Colon (tissue), 2 donors: ENCODE measurements around the gene CAST.
"Not testable (repeated sequence)": the region's sequence is repeated elsewhere in the genome, so short reads cannot be mapped to it uniquely, and the experiment has no call there.

Source experiments
- FAIRE-seq: peaks from 2 replicates; lab custom pipeline; 2012; peaks lifted over from hg19 to GRCh38; lab: Jason Lieb, UNC
- donor health status: control.
- donor health status: control.

CAST gene

DNA sequence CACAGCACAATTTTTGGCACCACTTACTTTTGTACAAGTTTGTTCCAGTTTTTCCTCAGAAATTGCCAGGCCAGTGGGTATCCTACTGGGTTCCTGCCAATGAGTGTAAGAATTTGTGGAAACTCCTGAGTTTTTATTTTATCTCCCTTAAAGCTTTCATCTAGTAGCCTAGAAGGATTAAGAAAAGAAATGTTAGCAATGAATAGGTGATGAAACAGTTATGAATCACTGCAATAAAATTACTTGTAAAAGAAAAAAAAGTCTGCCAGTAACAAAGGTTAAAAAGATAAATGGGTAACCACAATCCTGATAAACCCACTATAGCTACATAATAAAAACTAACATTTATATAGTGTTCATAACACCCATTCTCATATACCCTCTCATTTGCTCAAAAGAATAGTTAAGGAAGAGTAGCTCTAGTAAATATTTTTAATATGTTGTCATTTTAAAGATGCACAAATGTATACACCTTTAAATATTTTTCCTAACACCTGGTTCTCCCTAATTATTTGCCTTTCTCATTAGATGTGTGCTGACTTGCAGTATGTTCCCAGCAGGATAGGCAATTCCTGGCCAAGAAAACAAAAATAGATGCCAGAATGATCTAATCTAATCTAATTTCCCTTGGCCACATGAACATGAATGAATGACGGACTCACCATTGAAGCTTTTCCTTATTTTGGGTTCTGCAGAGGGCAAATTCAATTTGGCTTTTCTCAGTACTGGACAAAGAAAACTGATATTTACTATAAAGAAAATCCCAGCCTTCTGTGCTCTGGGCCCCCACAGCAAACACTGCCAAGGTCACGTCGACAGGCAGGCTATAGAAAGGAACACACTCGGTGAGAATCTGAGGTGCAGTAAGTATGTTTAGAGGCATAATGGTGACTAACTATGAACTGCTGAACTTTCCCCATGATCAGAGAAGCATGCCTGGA, 119.1 kb downstream of the CAST start:
- no peak for FAIRE-seq

DNA sequence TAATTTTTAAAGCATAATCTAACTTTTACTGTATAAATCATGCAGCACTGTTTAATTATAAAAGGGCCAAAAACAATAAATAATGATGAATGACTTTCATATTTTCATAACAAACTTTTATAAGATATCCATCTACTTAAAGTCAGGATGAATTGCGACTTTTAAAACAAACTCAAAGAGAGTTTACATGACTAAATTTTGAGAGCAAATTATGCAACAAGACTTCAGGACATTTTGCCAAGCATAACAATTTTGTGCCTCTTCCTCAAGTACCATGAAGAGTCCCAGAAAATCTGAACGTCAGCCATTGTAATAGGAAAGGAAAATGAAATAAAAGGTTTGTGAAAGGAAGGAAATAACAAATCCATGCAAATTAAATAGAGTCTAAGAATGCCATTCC, 121.2 kb downstream of the CAST start:
- FAIRE-seq = no peak

- FAIRE-seq = no peak
Measured at GRCh38 chr5:96785326-96786109, 123.3 kb downstream of the CAST start.

GRCh38 chr5:96788112-96788749, 126.1 kb downstream of the CAST start:
- no peak for FAIRE-seq

- FAIRE-seq = no peak
Measured at GRCh38 chr5:96789794-96790330, 127.7 kb downstream of the CAST start.

DNA sequence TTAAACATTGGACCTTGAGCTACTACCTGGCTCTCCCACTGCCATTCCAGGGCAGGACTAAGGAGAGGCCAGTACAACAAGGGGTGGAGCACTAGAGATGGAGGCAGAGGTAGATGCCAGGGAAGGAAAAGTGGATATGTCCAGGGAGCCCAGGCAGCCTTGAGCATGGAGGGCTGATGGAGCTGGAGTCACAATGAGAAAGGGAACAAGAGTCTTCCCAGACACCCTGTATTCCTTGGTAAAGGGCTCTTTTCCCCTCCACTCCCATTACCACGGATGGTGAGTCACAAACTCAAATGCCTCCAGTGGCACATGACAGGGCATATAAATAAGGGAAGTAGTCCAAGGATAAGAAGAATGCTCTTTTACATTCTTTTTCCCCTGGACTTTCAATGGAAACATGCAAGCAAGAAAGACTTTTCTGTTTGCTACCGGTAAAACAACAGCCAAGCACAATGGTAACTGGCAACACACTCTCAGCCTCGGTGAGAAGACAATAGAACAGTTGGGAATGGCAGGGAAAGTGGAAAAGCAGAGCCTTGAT, 128.9 kb downstream of the CAST start:
- no peak for FAIRE-seq

- FAIRE-seq = no peak
Measured at GRCh38 chr5:96794757-96795156, 132.6 kb downstream of the CAST start.

DNA sequence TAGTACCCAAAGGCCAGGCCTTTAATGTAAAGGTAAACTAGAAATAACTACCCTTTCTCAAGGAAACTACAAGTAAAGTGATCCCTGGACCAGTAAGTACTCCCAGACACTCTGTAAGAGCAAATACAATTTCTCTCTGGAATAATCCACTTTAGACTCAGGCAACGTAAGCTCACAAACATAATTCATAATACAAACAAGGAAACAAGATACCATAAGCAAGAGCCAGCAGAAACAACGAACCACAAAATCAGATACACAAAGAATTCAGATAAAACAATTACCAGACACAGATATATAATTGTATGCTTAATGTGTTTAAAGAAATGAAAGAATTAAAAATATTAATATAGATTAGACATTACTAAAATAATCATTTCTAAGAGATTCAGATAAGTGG, 133.4 kb downstream of the CAST start:
- FAIRE-seq = no peak

- no peak for FAIRE-seq
Measured at GRCh38 chr5:96796434-96796833, 134.3 kb downstream of the CAST start.

DNA sequence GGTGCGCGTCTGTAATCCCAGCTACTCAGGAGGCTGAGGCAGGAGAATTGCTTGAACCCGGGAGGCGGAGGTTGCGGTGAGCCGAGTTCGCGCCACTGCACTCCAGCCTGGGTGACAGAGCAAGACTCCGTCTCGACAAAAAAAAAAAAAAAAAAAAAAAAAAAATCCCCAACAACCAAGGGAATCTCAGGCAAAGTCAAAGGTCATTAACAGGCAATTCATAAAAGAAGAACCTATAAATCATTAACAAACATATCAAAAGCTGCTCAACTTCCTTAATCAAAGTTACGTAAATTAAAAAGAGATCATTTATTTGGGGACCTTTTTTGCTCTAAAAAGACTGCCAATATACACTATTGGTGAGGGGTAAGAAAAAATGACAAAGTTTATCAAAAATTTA, 139.5 kb downstream of the CAST start:
- not testable (repeated sequence) for FAIRE-seq

GRCh38 chr5:96807075-96807654, 145.0 kb downstream of the CAST start:
- no peak for FAIRE-seq

DNA sequence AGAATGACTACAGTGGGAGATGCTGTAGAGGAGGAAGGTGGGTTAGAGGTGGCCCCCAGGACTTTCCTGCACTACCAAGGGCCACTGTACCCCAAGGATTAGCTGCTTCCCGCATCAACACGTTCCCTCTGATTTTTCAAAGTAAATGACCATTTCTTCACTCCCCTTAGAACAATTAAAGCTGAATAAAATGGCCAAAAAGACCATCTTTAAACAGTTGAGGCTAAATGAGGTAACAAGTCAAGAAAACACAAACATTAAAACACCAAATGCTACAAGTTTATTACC, 146.3 kb downstream of the CAST start:
- no peak for FAIRE-seq

DNA sequence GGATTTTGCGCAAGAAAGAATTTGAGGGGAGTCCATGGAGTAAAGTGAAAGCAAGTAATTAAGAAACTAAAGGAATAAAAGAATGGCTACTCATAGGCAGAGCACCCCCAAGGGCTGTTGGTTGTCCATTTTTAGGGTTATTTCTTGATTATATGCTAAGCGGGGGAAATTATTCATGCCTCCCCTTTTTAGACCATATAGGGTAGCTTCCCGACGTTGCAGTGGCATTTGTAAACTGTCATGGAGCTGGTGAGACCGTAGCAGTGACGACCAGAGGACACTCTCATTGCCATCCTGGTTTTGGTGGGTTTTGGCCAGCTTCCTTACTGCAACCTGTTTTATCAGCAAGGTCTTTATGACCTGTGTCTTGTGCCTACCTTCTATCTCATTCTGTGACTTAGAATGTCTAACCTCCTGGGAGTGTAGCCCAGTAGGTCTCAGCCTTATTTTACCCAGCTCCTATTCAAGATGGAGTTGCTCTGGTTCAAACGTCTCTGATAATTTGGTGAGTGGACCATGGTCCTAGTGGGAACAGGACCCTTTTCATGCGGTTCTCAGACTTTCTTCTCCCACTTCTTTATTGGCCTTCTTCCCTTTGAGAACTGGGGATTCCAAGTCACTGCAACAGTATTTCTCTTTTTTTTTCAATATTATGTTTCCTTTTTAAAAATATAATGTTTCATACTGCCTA, 146.8 kb downstream of the CAST start:
- FAIRE-seq = no peak

DNA sequence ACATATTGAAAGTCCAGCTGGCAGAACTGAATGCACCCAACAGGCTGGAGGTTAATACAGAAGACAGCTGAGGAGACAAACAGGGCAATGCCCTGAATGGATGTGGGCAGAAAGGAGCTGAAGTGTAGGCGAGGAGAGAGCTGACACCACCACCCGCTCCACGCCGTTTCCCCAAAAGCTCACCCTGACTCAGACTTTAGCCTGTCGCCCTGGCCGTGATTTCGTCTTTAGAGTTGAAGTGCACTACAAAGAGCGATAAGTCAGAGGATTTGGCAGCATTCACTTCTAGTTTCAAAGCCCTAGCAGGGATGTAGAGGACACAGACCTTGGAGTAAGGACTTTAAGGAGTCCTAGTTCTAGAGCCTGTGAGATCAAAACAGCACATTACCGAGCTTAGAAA, 147.7 kb downstream of the CAST start:
- FAIRE-seq = no peak

DNA sequence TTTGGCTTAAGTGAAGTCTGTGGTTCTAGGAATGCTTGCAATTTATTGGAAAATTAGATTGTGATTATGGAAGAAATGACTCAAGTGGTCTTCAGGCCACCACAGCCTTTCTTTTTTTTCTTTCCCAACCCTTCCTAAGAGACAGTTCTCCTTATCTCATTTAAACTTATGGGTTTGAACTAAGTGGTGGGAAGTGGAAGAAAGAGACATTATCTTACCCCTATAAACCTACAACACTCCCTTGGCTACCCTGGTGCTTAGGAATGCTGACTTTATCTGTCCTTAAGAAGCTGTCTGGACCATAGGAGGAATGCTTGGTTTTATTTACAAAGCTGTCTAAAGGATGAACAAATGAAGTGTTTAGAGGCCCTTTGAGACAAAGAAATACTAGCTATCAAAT, 150.7 kb downstream of the CAST start:
- FAIRE-seq = no peak

- FAIRE-seq = no peak
Measured at GRCh38 chr5:96814041-96814440, 151.9 kb downstream of the CAST start.

DNA sequence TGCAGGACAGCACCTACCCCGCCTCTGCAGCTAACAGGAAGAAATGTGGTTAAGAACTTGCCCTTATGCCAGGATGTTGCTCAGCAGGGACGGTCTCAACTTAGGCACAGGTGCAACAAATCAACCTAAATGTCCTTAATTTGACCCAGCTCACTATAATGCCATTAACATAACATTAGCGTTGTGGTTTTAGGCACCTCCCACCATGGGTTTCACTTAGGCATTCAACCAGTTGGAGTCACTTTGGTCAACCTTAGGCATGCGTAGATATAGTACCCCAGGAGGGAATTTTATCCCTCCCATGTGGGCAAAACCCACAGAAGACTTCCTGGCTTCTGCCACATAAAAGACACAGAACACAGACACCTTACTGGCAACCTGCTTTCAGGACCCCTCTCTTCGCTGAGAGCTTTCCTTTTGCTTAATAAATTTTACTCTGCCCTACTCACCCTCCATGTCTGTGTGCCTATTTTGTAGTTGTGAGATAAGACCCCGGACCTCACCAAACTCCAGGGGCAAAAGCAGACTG, 154.3 kb downstream of the CAST start:
- no peak for FAIRE-seq

GRCh38 chr5:96816991-96817390, 154.8 kb downstream of the CAST start:
- no peak for FAIRE-seq

DNA sequence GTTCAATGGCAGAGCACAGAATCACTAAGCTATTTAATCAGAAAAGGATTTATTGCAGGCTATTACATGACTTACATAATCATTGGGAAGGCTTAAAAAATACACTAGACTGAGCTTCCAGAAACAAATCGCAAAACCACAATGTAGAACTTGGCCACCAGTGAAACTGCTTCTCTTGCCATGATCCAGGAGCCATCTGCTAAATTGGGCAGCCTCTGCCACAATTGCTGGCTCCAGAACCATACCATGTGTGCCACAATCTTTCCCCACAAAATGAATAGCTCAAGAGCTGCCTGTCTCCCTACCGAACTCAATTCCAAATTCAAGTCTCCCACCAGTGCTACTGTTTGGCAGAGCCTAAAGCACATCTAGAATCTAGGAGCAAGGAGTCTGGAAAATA, 155.3 kb downstream of the CAST start:
- no peak for FAIRE-seq

DNA sequence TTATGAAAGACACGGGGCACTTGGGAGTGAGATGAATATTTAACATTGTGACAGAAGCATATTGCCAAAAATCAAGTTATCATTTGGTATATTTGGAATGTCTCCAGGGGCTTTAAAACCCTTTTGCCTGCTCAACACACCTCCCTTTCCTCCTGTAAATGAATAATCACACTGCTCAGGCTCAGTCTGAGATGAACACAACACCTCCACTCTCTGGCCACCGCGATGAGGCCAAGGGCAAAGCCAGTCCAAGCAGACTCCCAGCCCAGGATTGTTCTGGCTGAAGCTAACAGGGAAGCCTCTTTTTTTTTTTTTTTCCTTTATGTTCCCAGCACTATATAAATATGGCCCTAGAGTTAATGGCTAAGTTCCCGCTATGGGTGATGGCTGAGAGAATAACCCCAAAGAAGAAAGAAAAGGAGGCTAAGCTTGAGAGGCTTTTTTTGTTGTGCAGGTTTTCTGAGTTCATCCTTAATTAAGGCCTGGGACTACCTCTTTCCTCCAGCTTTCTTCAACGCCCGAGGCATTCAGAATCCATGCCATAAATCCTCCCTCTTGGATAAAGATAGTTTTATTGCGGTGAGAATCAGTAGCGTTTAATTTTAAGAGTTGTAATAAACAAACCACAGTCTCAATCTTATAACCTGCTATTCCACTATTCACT, 156.1 kb downstream of the CAST start:
- FAIRE-seq = no peak

- FAIRE-seq = no peak
Measured at GRCh38 chr5:96819806-96820205, 157.6 kb downstream of the CAST start.
